NT2/D1 (cell line): ENCODE results near the gene P4HA3.

Experiments
- DNase-seq: peaks from one replicate; pipeline ENCODE4 v3.0.0-alpha.2; 2011; ENCODE audit warnings: low read depth, low spot score
- H3K27me3 ChIP-seq: 2 replicates; pipeline ENCODE4 v1.6.0; 2011; ENCODE audit warnings: mild to moderate bottlenecking; ENCODE audit not compliant: insufficient read length, insufficient read depth
- H3K36me3 ChIP-seq: 2 replicates; pipeline ENCODE4 v1.6.1; 2011; ENCODE audit warnings: mild to moderate bottlenecking, low read length, mixed read lengths; ENCODE audit not compliant: insufficient read depth, insufficient read length
- H3K4me1 ChIP-seq: 2 replicates; pipeline ENCODE4 v1.5.1; 2011; ENCODE audit not compliant: insufficient read depth, insufficient read length
- H3K4me3 ChIP-seq: 2 replicates; pipeline ENCODE4 v1.5.1; 2011; ENCODE audit warnings: low read depth; ENCODE audit not compliant: insufficient read length
- H3K9ac ChIP-seq: 2 replicates; pipeline ENCODE4 v1.6.0; 2011; ENCODE audit warnings: low read depth; ENCODE audit not compliant: insufficient read length
- H3K9me3 ChIP-seq: 2 replicates; pipeline ENCODE4 v1.5.1; 2011; ENCODE audit warnings: mild to moderate bottlenecking, low read length; ENCODE audit not compliant: insufficient read depth
- SUZ12 ChIP-seq: IDR thresholded peaks from 2 replicates; pipeline ENCODE4 v1.6.1; 2011; ENCODE audit not compliant: insufficient read length, insufficient read depth; ENCODE audit errors: extremely low read depth
- YY1 ChIP-seq: IDR thresholded peaks from 2 replicates; pipeline ENCODE4 v1.6.1; 2011; ENCODE audit not compliant: insufficient read length, insufficient read depth
- ZNF274 ChIP-seq: IDR thresholded peaks from 2 replicates; pipeline ENCODE4 v1.6.1; 2011; ENCODE audit warnings: mild to moderate bottlenecking, low read depth, low read length

Gene P4HA3

GRCh38 chr11:74311352-74311926 lies at the start of gene P4HA3:
Gene P4HA3, minus strand, starts transcription at chr11:74311640. Its CDS starts 29 bp downstream, at chr11:74311611.
- H3K9me3 ChIP-seq = peaks cover 2% of the 10 kb centered on the region
- H3K9ac ChIP-seq = peak within 1 kb of the TSS; percentile 46
- H3K4me1 ChIP-seq = no peaks in the 10 kb centered on the region
- no peaks in the 10 kb centered on the region for H3K36me3 ChIP-seq
- H3K27me3 ChIP-seq = peaks cover 36% of the 10 kb centered on the region
- H3K4me3 ChIP-seq = peak within 1 kb of the TSS; percentile 36
- DNase-seq = peak; percentile 16
- TF ChIP-seq ZNF274 (no peak), YY1 (no peak), SUZ12 (no peak)

GRCh38 chr11:74357449-74357848 lies 46.0 kb upstream of the P4HA3 start:
- no peaks in the 10 kb centered on the region for H3K36me3 ChIP-seq
- no peaks in the 10 kb centered on the region for H3K27me3 ChIP-seq
- TF ChIP-seq ZNF274 (no peak), SUZ12 (no peak), YY1 (no peak)
- no peak for DNase-seq
- peaks cover 17% of the 10 kb centered on the region; the same call in 1 of the 2 replicates for H3K9me3 ChIP-seq
- no peak overlapping the region for H3K4me3 ChIP-seq
- H3K9ac ChIP-seq = no peak overlapping the region
- no peaks in the 10 kb centered on the region for H3K4me1 ChIP-seq

DNA sequence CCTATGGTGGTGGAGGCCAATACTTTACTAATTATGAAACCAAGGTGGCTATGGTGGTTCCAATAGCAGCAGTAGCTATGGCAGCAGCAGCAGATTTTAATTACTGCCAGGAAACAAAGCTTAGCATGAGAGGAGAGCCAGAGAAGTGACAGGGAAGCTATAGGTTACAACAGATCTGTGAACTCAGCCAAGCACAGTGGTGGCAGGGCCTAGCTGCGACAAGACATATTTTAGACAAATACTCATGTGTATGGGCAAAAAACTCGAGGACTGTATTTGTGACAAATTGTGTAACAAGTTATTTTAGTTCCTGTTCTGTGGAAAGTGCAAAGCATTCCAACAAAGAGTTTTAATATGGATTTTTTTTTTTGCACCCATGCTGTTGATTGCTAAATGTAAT lies 44.2 kb upstream of the P4HA3 start:
- Histone ChIP-seq H3K4me1 (no peaks in the 10 kb centered on the region), H3K27me3 (no peaks in the 10 kb centered on the region), H3K9me3 (peaks cover 12% of the 10 kb centered on the region; the same call in 1 of the 2 replicates), H3K9ac (no peak overlapping the region), H3K4me3 (no peak overlapping the region), H3K36me3 (no peaks in the 10 kb centered on the region)
- no peak for TF ChIP-seq SUZ12
- TF ChIP-seq ZNF274 = no peak
- no peak for TF ChIP-seq YY1
- DNase-seq = no peak

GRCh38 chr11:74354036-74354435 lies 42.6 kb upstream of the P4HA3 start:
- Histone ChIP-seq H3K27me3 (no peaks in the 10 kb centered on the region), H3K4me3 (no peak overlapping the region), H3K9ac (no peak overlapping the region), H3K9me3 (no peaks in the 10 kb centered on the region), H3K36me3 (no peaks in the 10 kb centered on the region), H3K4me1 (no peaks in the 10 kb centered on the region)
- no peak for TF ChIP-seq YY1
- TF ChIP-seq SUZ12 = no peak
- TF ChIP-seq ZNF274 = no peak
- no peak for DNase-seq

DNA sequence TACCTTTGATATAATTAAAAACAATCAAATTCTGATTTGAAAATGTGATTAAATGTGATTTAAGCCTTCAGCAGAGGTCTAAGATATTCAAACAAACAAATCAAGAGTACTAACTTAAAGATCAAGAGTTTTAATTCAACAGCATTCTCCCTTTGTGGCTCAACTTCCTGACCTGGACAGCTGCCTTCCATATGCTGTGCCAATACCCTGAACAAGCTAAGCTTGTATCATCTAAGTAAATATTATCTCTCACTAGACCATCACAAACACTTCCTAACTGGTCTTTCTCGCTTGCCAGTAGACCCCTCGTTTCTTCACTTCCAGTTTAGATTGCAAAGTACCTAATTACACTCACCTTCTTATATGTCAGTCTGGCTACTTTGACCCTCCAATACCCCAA lies 35.9 kb upstream of the P4HA3 start:
- Histone ChIP-seq H3K9me3 (no peaks in the 10 kb centered on the region), H3K4me1 (no peaks in the 10 kb centered on the region), H3K36me3 (peaks cover 4% of the 10 kb centered on the region), H3K27me3 (no peaks in the 10 kb centered on the region), H3K4me3 (no peak overlapping the region), H3K9ac (no peak overlapping the region)
- TF ChIP-seq SUZ12 (no peak), YY1 (no peak), ZNF274 (no peak)
- DNase-seq = no peak

- H3K9ac ChIP-seq = no peak overlapping the region
- no peaks in the 10 kb centered on the region for H3K9me3 ChIP-seq
- no peaks in the 10 kb centered on the region for H3K27me3 ChIP-seq
- no peak overlapping the region for H3K4me3 ChIP-seq
- DNase-seq = no peak
- peaks cover 13% of the 10 kb centered on the region for H3K36me3 ChIP-seq
- H3K4me1 ChIP-seq = no peaks in the 10 kb centered on the region
- TF ChIP-seq YY1 = no peak
- TF ChIP-seq ZNF274 = no peak
- no peak for TF ChIP-seq SUZ12
Measured at GRCh38 chr11:74345420-74345819, 34.0 kb upstream of the P4HA3 start.

GRCh38 chr11:74341921-74342320 lies 30.5 kb upstream of the P4HA3 start:
- H3K9ac ChIP-seq = no peak overlapping the region
- H3K4me3 ChIP-seq = no peak overlapping the region
- peaks cover 19% of the 10 kb centered on the region for H3K36me3 ChIP-seq
- no peaks in the 10 kb centered on the region for H3K4me1 ChIP-seq
- TF ChIP-seq YY1 = no peak
- TF ChIP-seq SUZ12 = no peak
- TF ChIP-seq ZNF274 = no peak
- H3K9me3 ChIP-seq = no peaks in the 10 kb centered on the region
- DNase-seq = no peak
- no peaks in the 10 kb centered on the region for H3K27me3 ChIP-seq
